SK-N-SH treated with all-trans-retinoic acid at 6 μM for 48 hours (cell line): ENCODE measurements around the gene SLC37A2.

Source experiments
- ATAC-seq: fragments of 200-7000 bp; cut with Tn5 transposase; 3 replicates; pipeline ENCODE4 v1.9.1; 2020; ENCODE audit warnings: mild to moderate bottlenecking, moderate library complexity
- ARNTL ChIP-seq: fragments of 450-650 bp; formaldehyde crosslinking; IDR thresholded peaks from 2 replicates; pipeline ENCODE4 v1.5.0; 2020; ENCODE audit warnings: low read depth, mild to moderate bottlenecking, moderate library complexity, borderline replicate concordance
- BACH2 ChIP-seq: fragments of 250-450 bp; sonication (Bioruptor Pico); IDR thresholded peaks from 2 replicates; pipeline ENCODE4 v1.9.0; 2021; ENCODE audit warnings: mild to moderate bottlenecking, borderline replicate concordance
- CREB5 ChIP-seq: fragments of 250-450 bp; sonication (Bioruptor Pico); IDR thresholded peaks from 2 replicates; pipeline ENCODE4 v1.5.1; 2020; ENCODE audit warnings: low read depth, mild to moderate bottlenecking, moderate library complexity
- CSDC2 ChIP-seq: fragments of 250-450 bp; sonication (Bioruptor Pico); IDR thresholded peaks from 2 replicates; pipeline ENCODE4 v1.5.0; 2020; ENCODE audit warnings: mild to moderate bottlenecking, moderate library complexity
- CSRNP3 ChIP-seq: fragments of 250-450 bp; sonication (Bioruptor Pico); IDR thresholded peaks from 2 replicates; pipeline ENCODE4 v1.5.1; 2021; ENCODE audit warnings: mild to moderate bottlenecking, moderate library complexity
- GLIS3 ChIP-seq: fragments of 250-450 bp; sonication (Bioruptor Pico); IDR thresholded peaks from 2 replicates; pipeline ENCODE4 v1.5.0; 2020; ENCODE audit warnings: mild to moderate bottlenecking, moderate library complexity
- ISL1 ChIP-seq: fragments of 250-450 bp; sonication (Bioruptor Pico); IDR thresholded peaks from 2 replicates; pipeline ENCODE4 v2.1.2; 2022; ENCODE audit warnings: mild to moderate bottlenecking, moderate library complexity
- OSR1 ChIP-seq: fragments of 250-450 bp; sonication (Bioruptor Pico); IDR thresholded peaks from 2 replicates; pipeline ENCODE4 v1.8.0; 2022; ENCODE audit warnings: moderate library complexity, mild to moderate bottlenecking, inconsistent platforms
- PATZ1 ChIP-seq: fragments of 250-450 bp; sonication (Bioruptor Pico); IDR thresholded peaks from 2 replicates; pipeline ENCODE4 v1.8.0; 2020; ENCODE audit warnings: mild to moderate bottlenecking, moderate library complexity, borderline replicate concordance
- POU6F1 ChIP-seq: fragments of 250-450 bp; sonication (Bioruptor Pico); IDR thresholded peaks from 2 replicates; pipeline ENCODE4 v1.8.0; 2021; ENCODE audit warnings: low read depth, mild to moderate bottlenecking, moderate library complexity, borderline replicate concordance
- PPARA ChIP-seq: fragments of 250-450 bp; sonication (Bioruptor Pico); IDR thresholded peaks from 2 replicates; pipeline ENCODE4 v1.5.0; 2020; ENCODE audit warnings: mild to moderate bottlenecking, borderline replicate concordance
- RARB ChIP-seq: fragments of 250-450 bp; sonication (Bioruptor Pico); IDR thresholded peaks from 2 replicates; pipeline ENCODE4 v1.8.0; 2021; ENCODE audit warnings: mild to moderate bottlenecking, moderate library complexity
- SNAI2 ChIP-seq: fragments of 250-450 bp; sonication (Bioruptor Pico); IDR thresholded peaks from 2 replicates; pipeline ENCODE4 v1.5.0; 2020; ENCODE audit warnings: mild to moderate bottlenecking, moderate library complexity
- TCF4 ChIP-seq: fragments of 250-450 bp; sonication (Bioruptor Pico); IDR thresholded peaks from 2 replicates; pipeline ENCODE4 v1.8.0; 2021; ENCODE audit warnings: mild to moderate bottlenecking, moderate library complexity, borderline replicate concordance
- TOX ChIP-seq: fragments of 250-450 bp; sonication (Bioruptor Pico); IDR thresholded peaks from 2 replicates; pipeline ENCODE4 v1.8.0; 2021; ENCODE audit warnings: mild to moderate bottlenecking, moderate library complexity, borderline replicate concordance
- TSHZ2 ChIP-seq: fragments of 250-450 bp; sonication (Bioruptor Pico); IDR thresholded peaks from 2 replicates; pipeline ENCODE4 v1.5.0; 2020; ENCODE audit warnings: mild to moderate bottlenecking, moderate library complexity
- ZC3H10 ChIP-seq: fragments of 250-450 bp; sonication (Bioruptor Pico); IDR thresholded peaks from 2 replicates; pipeline ENCODE4 v1.5.1; 2021; ENCODE audit warnings: mild to moderate bottlenecking, moderate library complexity
- ZFP3 ChIP-seq: fragments of 250-450 bp; sonication (Bioruptor Pico); IDR thresholded peaks from 2 replicates; pipeline ENCODE4 v1.5.0; 2020; ENCODE audit warnings: mild to moderate bottlenecking, moderate library complexity
- ZFP30 ChIP-seq: fragments of 450-650 bp; formaldehyde crosslinking; IDR thresholded peaks from 2 replicates; pipeline ENCODE4 v1.5.0; 2022; ENCODE audit warnings: mild to moderate bottlenecking, moderate library complexity
- ZNF565 ChIP-seq: fragments of 450-650 bp; formaldehyde crosslinking; conservative IDR thresholded peaks from 2 replicates; pipeline ENCODE4 v1.5.0; 2020; ENCODE audit warnings: low read depth, mild to moderate bottlenecking, moderate library complexity
- ZNF70 ChIP-seq: fragments of 450-650 bp; formaldehyde crosslinking; IDR thresholded peaks from 2 replicates; pipeline ENCODE4 v1.5.0; 2020; ENCODE audit warnings: mild to moderate bottlenecking, moderate library complexity
- ZNF8 ChIP-seq: fragments of 450-650 bp; formaldehyde crosslinking; IDR thresholded peaks from 2 replicates; pipeline ENCODE4 v1.5.0; 2020; ENCODE audit warnings: mild to moderate bottlenecking, moderate library complexity

Gene SLC37A2

DNA sequence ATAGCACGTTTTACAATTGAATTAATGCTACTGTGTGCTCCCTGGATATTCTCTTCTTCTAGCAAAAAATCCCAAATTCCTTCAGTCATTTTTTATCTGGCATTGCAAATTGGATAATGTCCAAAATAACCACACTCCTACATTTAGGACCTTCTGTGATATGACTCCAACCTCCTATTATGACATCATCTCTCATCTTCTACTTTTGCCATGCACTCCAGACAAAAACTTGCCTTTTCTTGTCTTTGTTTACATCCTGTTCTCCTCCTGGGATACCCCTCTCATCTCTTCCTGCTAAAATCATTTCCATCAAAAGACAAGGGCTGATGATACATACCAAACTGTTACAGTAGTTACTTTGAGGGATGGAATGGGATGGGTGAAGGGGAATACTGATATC, 69.0 kb downstream of the SLC37A2 start:
- no peak for ATAC-seq
- TF ChIP-seq PPARA (CRISPR knock-in tag) = no peak
- peak; percentile 75 for TF ChIP-seq ZNF70 (CRISPR knock-in tag)
- TF ChIP-seq, all 23 proteins: peak for 1

DNA sequence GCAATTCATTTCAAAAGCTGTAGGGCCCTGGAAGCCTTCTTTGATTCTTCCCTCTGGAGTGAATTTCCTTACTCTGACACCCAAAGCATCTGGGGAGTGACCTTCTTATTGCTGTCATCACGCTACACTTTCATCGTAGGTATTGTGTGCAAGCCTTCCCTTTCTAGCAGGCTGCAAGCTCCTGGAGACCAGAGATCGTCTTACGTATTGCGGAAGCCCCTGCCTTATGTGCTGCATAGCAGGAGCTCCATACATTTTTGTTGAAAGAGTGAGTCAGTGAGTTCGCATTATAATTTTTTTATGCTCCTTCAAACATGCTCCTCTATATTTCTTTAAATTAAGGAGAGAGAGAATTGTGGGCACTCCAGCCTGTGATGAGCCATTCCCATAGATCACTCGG, 69.5 kb downstream of the SLC37A2 start:
- TF ChIP-seq ZFP3 (CRISPR knock-in tag) (no peak), OSR1 (CRISPR knock-in tag) (no peak), TSHZ2 (CRISPR knock-in tag) (no peak), ISL1 (CRISPR knock-in tag) (no peak), ZNF8 (CRISPR knock-in tag) (no peak), POU6F1 (CRISPR knock-in tag) (no peak), TCF4 (CRISPR knock-in tag) (no peak), TOX (no peak), ZFP30 (CRISPR knock-in tag) (no peak), CREB5 (no peak), PATZ1 (CRISPR knock-in tag) (no peak), ZNF70 (CRISPR knock-in tag) (no peak), CSRNP3 (CRISPR knock-in tag) (no peak), ZC3H10 (CRISPR knock-in tag) (no peak), CSDC2 (CRISPR knock-in tag) (no peak), ARNTL (CRISPR knock-in tag) (no peak), BACH2 (CRISPR knock-in tag) (no peak)
- no peak for ATAC-seq

GRCh38 chr11:125136001-125136400, 72.9 kb downstream of the SLC37A2 start:
- no peak for ATAC-seq
- TF ChIP-seq ISL1 (CRISPR knock-in tag) (no peak), GLIS3 (no peak), ZNF70 (CRISPR knock-in tag) (no peak), SNAI2 (CRISPR knock-in tag) (no peak), PPARA (CRISPR knock-in tag) (no peak), ZNF565 (CRISPR knock-in tag) (no peak), TOX (no peak), BACH2 (CRISPR knock-in tag) (no peak), POU6F1 (CRISPR knock-in tag) (no peak), ZFP30 (CRISPR knock-in tag) (no peak), RARB (CRISPR knock-in tag) (no peak), ARNTL (CRISPR knock-in tag) (no peak), ZFP3 (CRISPR knock-in tag) (no peak), CSDC2 (CRISPR knock-in tag) (no peak), OSR1 (CRISPR knock-in tag) (no peak), ZNF8 (CRISPR knock-in tag) (no peak)
